K562 (cell line): ENCODE data around the gene FOXN1.

Source experiments
- CTCF ChIP-seq, 3 experiments: IDR thresholded peaks in 2 of 3; conservative IDR thresholded peaks in 1 of 3; 2 replicates each; pipeline ENCODE4 v1.5.1; 2011 to 2012; ENCODE audit warnings: low read length in 3 of 3, mild to moderate bottlenecking in 3 of 3, control low read depth in 2 of 3, improper control_type of control experiment in 1 of 3, inconsistent platforms in 1 of 3, low read depth in 1 of 3, mixed read lengths in 1 of 3, moderate library complexity in 1 of 3; ENCODE audit not compliant: insufficient read depth in 2 of 3
- FOXA1 ChIP-seq: fragments of 450-650 bp; IDR thresholded peaks from 2 replicates; pipeline ENCODE4 v1.6.1; 2016; ENCODE audit warnings: mild to moderate bottlenecking, borderline replicate concordance
- PHF8 ChIP-seq: fragments of 200-600 bp; sonication (generic); IDR thresholded peaks from 2 replicates; pipeline ENCODE4 v1.6.1; 2012; ENCODE audit warnings: mixed run types, mild to moderate bottlenecking, inconsistent platforms, low read length, moderate library complexity, borderline replicate concordance
- POLR2AphosphoS5 ChIP-seq: IDR thresholded peaks from 2 replicates; pipeline ENCODE4 v1.6.1; 2011; ENCODE audit warnings: mild to moderate bottlenecking, low read depth, low read length, moderate library complexity; ENCODE audit not compliant: control insufficient read depth, insufficient read depth
- RAD51 ChIP-seq: fragments of 450-650 bp; IDR thresholded peaks from 2 replicates; pipeline ENCODE4 v1.7.1; 2016; ENCODE audit warnings: low read depth, mild to moderate bottlenecking, borderline replicate concordance
- REST ChIP-seq, 2 experiments: fragments of 450-650 bp; formaldehyde crosslinking in 1 of 2; IDR thresholded peaks; 2 replicates each; pipeline versions ENCODE4 v1.4.0 to v1.6.1; 2014 to 2020; ENCODE audit warnings: mild to moderate bottlenecking in 2 of 2, borderline replicate concordance in 1 of 2, low read depth in 1 of 2
- TCF7L2 ChIP-seq: fragments of 150-350 bp; IDR thresholded peaks from 2 replicates; pipeline ENCODE4 v1.6.1; 2016; ENCODE audit warnings: low read depth, mild to moderate bottlenecking, low read length, moderate library complexity
- TGIF2 ChIP-seq: sonication (generic); formaldehyde crosslinking; IDR thresholded peaks from 2 replicates; pipeline ENCODE4 v1.8.1; 2022; ENCODE audit warnings: mild to moderate bottlenecking, missing genetic modification reagents, moderate library complexity
- ZBTB33 ChIP-seq: sonication (generic); formaldehyde crosslinking; IDR thresholded peaks from 2 replicates; pipeline ENCODE4 v1.8.1; 2023; ENCODE audit warnings: mild to moderate bottlenecking, missing genetic modification reagents
- ZFP30 ChIP-seq: fragments of 250-450 bp; sonication (Bioruptor Pico); IDR thresholded peaks from 2 replicates; pipeline ENCODE4 v1.8.0; 2022; ENCODE audit warnings: moderate library complexity, mild to moderate bottlenecking, inconsistent platforms, borderline replicate concordance
- ZNF431 ChIP-seq: sonication (generic); formaldehyde crosslinking; IDR thresholded peaks from 2 replicates; pipeline ENCODE4 v1.8.0; 2022; ENCODE audit warnings: mild to moderate bottlenecking, missing genetic modification reagents

GRCh38 chr17:28577466-28577824, 71.3 kb downstream of the FOXN1 start:
- TF ChIP-seq CTCF (IDR thresholded peaks at IDR 0.05 in 2 of 3, conservative IDR thresholded peaks at IDR 0.05 in 1 of 3; ENCODE audit: insufficient read depth in 2 of 3, low read depth in 1 of 3, low read length in 3 of 3) (no peak), ZNF431 (CRISPR knock-in tag) (no peak), ZFP30 (CRISPR knock-in tag) (no peak), FOXA1 (no peak), RAD51 (no peak), REST (IDR thresholded peaks at IDR 0.05; ENCODE audit: borderline replicate concordance) (no peak), REST (CRISPR knock-in tag; IDR thresholded peaks at IDR 0.05; ENCODE audit: low read depth) (no peak), POLR2AphosphoS5 (no peak), PHF8 (no peak), TCF7L2 (no peak), ZBTB33 (CRISPR knock-in tag) (no peak), TGIF2 (no peak)
